ENCODE data around the gene C1GALT1C1L.

DNA sequence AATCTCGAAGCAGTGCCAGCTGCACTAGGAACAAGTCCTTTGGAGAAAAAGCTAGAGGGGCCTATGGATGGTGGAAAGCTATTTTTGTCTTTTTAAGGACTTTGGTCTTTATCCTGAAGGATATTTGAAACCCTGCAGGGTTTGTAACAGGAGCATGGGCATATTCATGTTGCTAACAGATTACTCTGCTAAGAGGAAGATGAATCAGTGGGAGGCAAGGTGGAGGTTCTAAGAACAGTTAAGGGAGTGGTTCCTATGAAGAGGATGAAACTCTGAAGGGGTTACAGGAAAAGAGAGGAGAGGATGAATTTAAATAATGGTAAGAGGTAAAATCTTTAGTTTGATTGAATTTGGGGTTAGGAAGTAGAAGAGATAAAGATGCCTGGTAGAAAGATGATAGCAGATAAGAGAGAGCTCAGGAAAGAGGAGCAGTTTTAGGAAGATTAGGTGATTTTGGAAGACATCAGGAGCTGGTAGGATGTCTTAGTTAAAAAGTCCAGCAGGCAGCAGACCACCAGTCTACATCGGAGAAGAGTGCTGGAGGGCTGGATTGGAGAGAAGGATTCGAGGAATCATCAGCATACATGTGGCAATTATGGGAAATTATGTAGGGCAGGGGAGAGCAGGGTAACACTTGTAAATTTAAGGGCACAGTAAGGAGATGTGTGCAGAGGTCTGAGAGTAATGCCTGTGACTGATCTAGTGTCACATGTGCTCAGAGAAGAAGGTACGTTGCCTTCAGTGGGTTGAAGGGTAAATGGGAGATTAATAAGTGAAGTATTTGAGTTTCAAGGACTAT, 39.3 kb upstream of the C1GALT1C1L start:
- no peak for TF ChIP-seq EZH2 (IDR thresholded peaks at IDR 0.05; ENCODE audit: borderline replicate concordance, low read depth, low read length, severe bottlenecking)
- TF ChIP-seq, protein P1, sequence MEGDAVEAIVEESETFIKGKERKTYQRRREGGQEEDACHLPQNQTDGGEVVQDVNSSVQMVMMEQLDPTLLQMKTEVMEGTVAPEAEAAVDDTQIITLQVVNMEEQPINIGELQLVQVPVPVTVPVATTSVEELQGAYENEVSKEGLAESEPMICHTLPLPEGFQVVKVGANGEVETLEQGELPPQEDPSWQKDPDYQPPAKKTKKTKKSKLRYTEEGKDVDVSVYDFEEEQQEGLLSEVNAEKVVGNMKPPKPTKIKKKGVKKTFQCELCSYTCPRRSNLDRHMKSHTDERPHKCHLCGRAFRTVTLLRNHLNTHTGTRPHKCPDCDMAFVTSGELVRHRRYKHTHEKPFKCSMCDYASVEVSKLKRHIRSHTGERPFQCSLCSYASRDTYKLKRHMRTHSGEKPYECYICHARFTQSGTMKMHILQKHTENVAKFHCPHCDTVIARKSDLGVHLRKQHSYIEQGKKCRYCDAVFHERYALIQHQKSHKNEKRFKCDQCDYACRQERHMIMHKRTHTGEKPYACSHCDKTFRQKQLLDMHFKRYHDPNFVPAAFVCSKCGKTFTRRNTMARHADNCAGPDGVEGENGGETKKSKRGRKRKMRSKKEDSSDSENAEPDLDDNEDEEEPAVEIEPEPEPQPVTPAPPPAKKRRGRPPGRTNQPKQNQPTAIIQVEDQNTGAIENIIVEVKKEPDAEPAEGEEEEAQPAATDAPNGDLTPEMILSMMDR (IDR thresholded peaks at IDR 0.05; ENCODE audit: borderline replicate concordance, extremely low read depth, low read length, poor library complexity, severe bottlenecking) = no peak

Data from DND-41 (cell line).